Measurements from ENCODE around the gene PEX26.

GRCh38 chr22:18130699-18131429, 53.1 kb downstream of the PEX26 start:
- TF ChIP-seq GATA2 (IDR thresholded peaks at IDR 0.05; ENCODE audit: low read depth, low read length) (no peak), GATA3 (IDR thresholded peaks at IDR 0.05; ENCODE audit: low read depth, low read length) (no peak)

All from SH-SY5Y (cell line).